OCI-LY7 (cell line): ENCODE measurements around the gene OR2V2. TPM values are rescaled to one million over a fixed set of nuclear protein-coding genes. Genes with fewer than 3 reads are reported as not detected.

Source experiments
- BruUV-seq: library from RNA; stranded (reverse); fragments of 400-500 nt; replicated peaks from 2 replicates; lab custom pipeline; 2021; lab: Mats Ljungman, UMichigan
- CTCF ChIA-PET: fragments of 300-600 bp; sonication (Branson Sonifier 250); formaldehyde crosslinking; loops from one replicate; lab custom pipeline; 2022; ENCODE audit warnings: antibody characterized with exemption; ENCODE audit not compliant: unreplicated experiment; lab: Charles Lee
- POLR2A ChIA-PET: fragments of 300-600 bp; sonication (Branson Sonifier 250); formaldehyde crosslinking; loops from one replicate; lab custom pipeline; 2022; ENCODE audit warnings: antibody characterized with exemption; lab: Charles Lee
- DNase-seq: peaks from one replicate; pipeline ENCODE4 v3.0.0-alpha.2; 2015; ENCODE audit warnings: low spot score
- H2AFZ ChIP-seq: fragments of 200-600 bp; sonication (generic), shearing (Covaris generic); 2 replicates; pipeline ENCODE4 v1.6.1; 2014; ENCODE audit warnings: mild to moderate bottlenecking, antibody characterized with exemption, low read length, moderate library complexity
- H3K27ac ChIP-seq: fragments of 200-600 bp; sonication (generic); 2 replicates; pipeline ENCODE4 v1.5.1; 2014; ENCODE audit warnings: mixed run types, low read depth, mild to moderate bottlenecking, moderate library complexity, low read length, inconsistent platforms; ENCODE audit not compliant: poor library complexity, severe bottlenecking
- H3K36me3 ChIP-seq: fragments of 200-600 bp; sonication (generic); 2 replicates; pipeline ENCODE4 v1.6.1; 2014; ENCODE audit warnings: mild to moderate bottlenecking, antibody characterized with exemption, low read length, moderate library complexity, mixed read lengths; ENCODE audit not compliant: insufficient read depth
- H3K4me1 ChIP-seq: fragments of 200-600 bp; sonication (generic); 2 replicates; pipeline ENCODE4 v1.5.1; 2014; ENCODE audit warnings: mild to moderate bottlenecking, low read length; ENCODE audit not compliant: insufficient read depth, poor library complexity, severe bottlenecking
- H3K4me2 ChIP-seq: fragments of 200-600 bp; sonication (generic); 2 replicates; pipeline ENCODE4 v1.6.1; 2014; ENCODE audit warnings: mild to moderate bottlenecking, low read length
- H3K4me3 ChIP-seq: fragments of 200-600 bp; sonication (generic); 2 replicates; pipeline ENCODE4 v1.5.1; 2014; ENCODE audit warnings: mild to moderate bottlenecking, low read depth, low read length; ENCODE audit not compliant: poor library complexity, severe bottlenecking
- H3K79me2 ChIP-seq: fragments of 200-600 bp; sonication (generic); 2 replicates; pipeline ENCODE4 v1.6.1; 2016; ENCODE audit warnings: low read depth, mild to moderate bottlenecking, low read length, moderate library complexity, mixed read lengths; ENCODE audit not compliant: insufficient read depth
- H3K9me2 ChIP-seq: fragments of 200-600 bp; sonication (generic); 2 replicates; pipeline ENCODE4 v1.6.1; 2016; ENCODE audit warnings: mild to moderate bottlenecking, low read length, mixed read lengths; ENCODE audit not compliant: insufficient read depth
- H3K9me3 ChIP-seq: fragments of 200-600 bp; sonication (generic); 2 replicates; pipeline ENCODE4 v1.6.1; 2014; ENCODE audit warnings: mild to moderate bottlenecking, mixed run types, low read length, mixed read lengths
- H4K20me1 ChIP-seq: fragments of 200-600 bp; sonication (generic); 2 replicates; pipeline ENCODE4 v1.6.1; 2014; ENCODE audit warnings: mild to moderate bottlenecking, antibody characterized with exemption, low read length, moderate library complexity, mixed read lengths; ENCODE audit not compliant: insufficient read depth
- CTCF ChIP-seq: fragments of 200-600 bp; sonication (generic); conservative IDR thresholded peaks from 2 replicates; pipeline ENCODE4 v1.5.1; 2014; ENCODE audit warnings: mild to moderate bottlenecking, antibody characterized with exemption, low read length, moderate library complexity, mixed read lengths
- EZH2phosphoT487 ChIP-seq: fragments of 200-600 bp; sonication (generic); IDR thresholded peaks from 2 replicates; pipeline ENCODE4 v1.6.1; 2018; ENCODE audit warnings: low read depth, borderline replicate concordance, mild to moderate bottlenecking, mixed run types, antibody characterized with exemption, low read length, moderate library complexity, mixed read lengths
- intact Hi-C: fragments of 100-400 bp; cut with micrococcal nuclease; formaldehyde crosslinking; loops from one replicate; pipeline ENCODE4 v1.10.0; 2022; ENCODE audit not compliant: unreplicated experiment
- total RNA-seq, 2 experiments: library from RNA; depleted of rRNA in 1 of 2; stranded (reverse); fragments of >200 nt in 1 of 2; shearing (Covaris generic) in 1 of 2; gene quantifications; 2 replicates each; pipeline ENCODE4 v1.2.3, GENCODE V29; 2014 to 2022

Gene OR2V2
- total RNA-seq, 2 experiments from 2014 or later, result 0.06 TPM; not detected in 1

GRCh38 chr5:181121675-181122561 is 25.5 kb upstream of the OR2V2 start:
- Histone ChIP-seq H4K20me1 (no peaks in the 10 kb centered on the region), H3K36me3 (no peaks in the 10 kb centered on the region), H3K9me2 (no peaks in the 10 kb centered on the region), H3K4me1 (no peaks in the 10 kb centered on the region), H3K27ac (no peak overlapping the region), H3K9me3 (no peaks in the 10 kb centered on the region), H3K4me3 (no peak overlapping the region), H2AFZ (no peak overlapping the region), H3K4me2 (no peak overlapping the region), H3K79me2 (no peaks in the 10 kb centered on the region)
- BruUV-seq, result no TSS peak
- intact Hi-C loops, result no loop called here
- no peak for DNase-seq
- TF ChIP-seq EZH2phosphoT487, result no peak
- no peak for TF ChIP-seq CTCF
- ChIA-PET CTCF (no interaction called here), POLR2A (no interaction called here)

GRCh38 chr5:181124526-181124925 is 22.9 kb upstream of the OR2V2 start:
- no peak overlapping the region for H3K4me2 ChIP-seq
- TF ChIP-seq CTCF (no peak), EZH2phosphoT487 (no peak)
- CTCF ChIA-PET, result no interaction called here
- no peaks in the 10 kb centered on the region for H3K79me2 ChIP-seq
- POLR2A ChIA-PET, result no interaction called here
- no peak overlapping the region for H3K27ac ChIP-seq
- no peak overlapping the region for H2AFZ ChIP-seq
- H4K20me1 ChIP-seq, result no peaks in the 10 kb centered on the region
- H3K36me3 ChIP-seq, result no peaks in the 10 kb centered on the region
- H3K9me3 ChIP-seq, result no peaks in the 10 kb centered on the region
- DNase-seq, result no peak
- intact Hi-C loops, result no loop called here
- BruUV-seq, result no TSS peak
- no peaks in the 10 kb centered on the region for H3K4me1 ChIP-seq
- no peaks in the 10 kb centered on the region for H3K9me2 ChIP-seq
- no peak overlapping the region for H3K4me3 ChIP-seq

- CTCF ChIA-PET, result no interaction called here
- no peaks in the 10 kb centered on the region for H3K9me2 ChIP-seq
- no peaks in the 10 kb centered on the region for H3K4me1 ChIP-seq
- H2AFZ ChIP-seq, result no peak overlapping the region
- intact Hi-C loops, result no loop called here
- no peak overlapping the region for H3K4me3 ChIP-seq
- no peaks in the 10 kb centered on the region for H3K36me3 ChIP-seq
- no peaks in the 10 kb centered on the region for H4K20me1 ChIP-seq
- TF ChIP-seq CTCF (no peak), EZH2phosphoT487 (no peak)
- no peak overlapping the region for H3K27ac ChIP-seq
- POLR2A ChIA-PET, result no interaction called here
- no peak for DNase-seq
- BruUV-seq, result no TSS peak
- H3K9me3 ChIP-seq, result no peaks in the 10 kb centered on the region
- no peak overlapping the region for H3K4me2 ChIP-seq
- H3K79me2 ChIP-seq, result no peaks in the 10 kb centered on the region
Observed at GRCh38 chr5:181126841-181127240, 20.5 kb upstream of the OR2V2 start.
